WTC11 (cell line): ENCODE data around the gene PTPRN2. TPM values are rescaled to one million over a fixed set of nuclear protein-coding genes. Genes with fewer than 3 reads are reported as not detected.

Source experiments
- ATAC-seq: fragments of 200-7000 bp; cut with Tn5 transposase; 2 replicates; pipeline ENCODE4 v1.10.0; 2021; ENCODE audit warnings: mild to moderate bottlenecking, moderate library complexity
- CTCF ChIA-PET: fragments of 300-600 bp; sonication (Branson Sonifier 250); formaldehyde crosslinking; loops from one replicate; lab custom pipeline; 2021; ENCODE audit warnings: antibody characterized with exemption; lab: Charles Lee
- POLR2A ChIA-PET: fragments of 350-600 bp; sonication (Branson Sonifier 250); formaldehyde crosslinking; loops from one replicate; lab custom pipeline; 2021; ENCODE audit warnings: antibody characterized with exemption; lab: Charles Lee
- DNase-seq: peaks from one replicate; pipeline ENCODE4 v3.0.0; 2021; ENCODE audit warnings: low spot score
- H3K27ac Mint-ChIP-seq: 2 replicates; pipeline ENCODE4 v1.8.0; 2021; ENCODE audit warnings: mixed read lengths
- H3K27me3 Mint-ChIP-seq: 2 replicates; pipeline ENCODE4 v1.8.0; 2021; ENCODE audit warnings: low read depth, mild to moderate bottlenecking, moderate library complexity, mixed read lengths
- H3K36me3 Mint-ChIP-seq: 2 replicates; pipeline ENCODE4 v1.8.0; 2021; ENCODE audit warnings: mixed read lengths
- H3K4me1 Mint-ChIP-seq: 2 replicates; pipeline ENCODE4 v1.8.0; 2022; ENCODE audit warnings: mixed read lengths
- H3K4me3 Mint-ChIP-seq: 2 replicates; pipeline ENCODE4 v1.8.0; 2021; ENCODE audit warnings: mild to moderate bottlenecking, moderate library complexity, mixed read lengths
- H3K9me3 Mint-ChIP-seq: 2 replicates; pipeline ENCODE4 v1.8.0; 2021; ENCODE audit warnings: mixed read lengths
- ARID4B ChIP-seq: sonication (generic); formaldehyde crosslinking; IDR thresholded peaks from 2 replicates; pipeline ENCODE4 v1.8.0; 2023; ENCODE audit warnings: missing genetic modification reagents, mild to moderate bottlenecking, borderline replicate concordance
- ATF3 ChIP-seq: sonication (generic); formaldehyde crosslinking; conservative IDR thresholded peaks from 2 replicates; pipeline ENCODE4 v1.8.1; 2022; ENCODE audit warnings: mild to moderate bottlenecking, missing genetic modification reagents
- CBFB ChIP-seq: sonication (generic); formaldehyde crosslinking; IDR thresholded peaks from 2 replicates; pipeline ENCODE4 v1.8.1; 2022; ENCODE audit warnings: mild to moderate bottlenecking, low read depth, missing genetic modification reagents
- CREB1 ChIP-seq: sonication (generic); formaldehyde crosslinking; IDR thresholded peaks from 2 replicates; pipeline ENCODE4 v1.8.0; 2023; ENCODE audit warnings: mild to moderate bottlenecking, missing genetic modification reagents
- CREM ChIP-seq: sonication (generic); formaldehyde crosslinking; IDR thresholded peaks from 2 replicates; pipeline ENCODE4 v1.8.1; 2022; ENCODE audit warnings: mild to moderate bottlenecking, missing genetic modification reagents, moderate library complexity
- E2F4 ChIP-seq: sonication (generic); formaldehyde crosslinking; IDR thresholded peaks from 2 replicates; pipeline ENCODE4 v1.8.1; 2022; ENCODE audit warnings: low read depth, mild to moderate bottlenecking, moderate library complexity, missing genetic modification reagents, borderline replicate concordance
- ELF4 ChIP-seq: sonication (generic); formaldehyde crosslinking; IDR thresholded peaks from 2 replicates; pipeline ENCODE4 v1.8.1; 2022; ENCODE audit warnings: low read depth, mild to moderate bottlenecking, moderate library complexity, missing genetic modification reagents
- ESRRA ChIP-seq: sonication (generic); formaldehyde crosslinking; IDR thresholded peaks from 2 replicates; pipeline ENCODE4 v1.8.1; 2022; ENCODE audit warnings: mild to moderate bottlenecking, missing genetic modification reagents, borderline replicate concordance
- HMGXB4 ChIP-seq: sonication (generic); formaldehyde crosslinking; IDR thresholded peaks from 2 replicates; pipeline ENCODE4 v1.8.1; 2023; ENCODE audit warnings: mild to moderate bottlenecking, moderate library complexity, missing genetic modification reagents
- IRF1 ChIP-seq: sonication (generic); formaldehyde crosslinking; IDR thresholded peaks from 2 replicates; pipeline ENCODE4 v1.8.0; 2023; ENCODE audit warnings: missing genetic modification reagents
- USF2 ChIP-seq: sonication (generic); formaldehyde crosslinking; IDR thresholded peaks from 2 replicates; pipeline ENCODE4 v1.8.1; 2023; ENCODE audit warnings: mild to moderate bottlenecking, missing genetic modification reagents, moderate library complexity
- ZBTB21 ChIP-seq: sonication (generic); formaldehyde crosslinking; IDR thresholded peaks from 2 replicates; pipeline ENCODE4 v1.8.1; 2023; ENCODE audit warnings: mild to moderate bottlenecking, missing genetic modification reagents, borderline replicate concordance
- ZNF232 ChIP-seq: sonication (generic); formaldehyde crosslinking; IDR thresholded peaks from 2 replicates; pipeline ENCODE4 v1.8.0; 2022; ENCODE audit warnings: mild to moderate bottlenecking, missing genetic modification reagents
- ZNF281 ChIP-seq: sonication (generic); formaldehyde crosslinking; IDR thresholded peaks from 2 replicates; pipeline ENCODE4 v1.8.0; 2023; ENCODE audit warnings: mild to moderate bottlenecking, missing genetic modification reagents
- ZNF416 ChIP-seq: fragments of 250-450 bp; sonication (Bioruptor Pico); IDR thresholded peaks from 2 replicates; pipeline ENCODE4 v1.9.0; 2021; ENCODE audit warnings: mild to moderate bottlenecking, inconsistent platforms
- ZNF512 ChIP-seq: sonication (generic); formaldehyde crosslinking; IDR thresholded peaks from 2 replicates; pipeline ENCODE4 v1.8.1; 2022; ENCODE audit warnings: missing genetic modification reagents, borderline replicate concordance
- ZSCAN18 ChIP-seq: fragments of 250-450 bp; sonication (Bioruptor Pico); IDR thresholded peaks from 2 replicates; pipeline ENCODE4 v2.1.2; 2022; ENCODE audit warnings: mild to moderate bottlenecking, moderate library complexity
- total RNA-seq: library from RNA; stranded (reverse); gene quantifications from 3 replicates; pipeline ENCODE4 v1.2.3, GENCODE V29; 2021

Gene PTPRN2
- total RNA-seq, 1 experiment from 2014 or later: 4.7 TPM

- POLR2A ChIA-PET: no interaction called here
- H3K27me3 Mint-ChIP-seq: no peaks in the 10 kb centered on the region
- peaks cover 13% of the 10 kb centered on the region for H3K36me3 Mint-ChIP-seq
- TF ChIP-seq ZBTB21 (CRISPR knock-in tag): no peak
- TF ChIP-seq HMGXB4: no peak
- TF ChIP-seq ARID4B (CRISPR knock-in tag): no peak
- TF ChIP-seq CREM (CRISPR knock-in tag): no peak
- no peak for TF ChIP-seq ZNF232 (CRISPR knock-in tag)
- no peak for TF ChIP-seq ESRRA (CRISPR knock-in tag)
- TF ChIP-seq E2F4 (CRISPR knock-in tag): no peak
- TF ChIP-seq ATF3: no peak
- TF ChIP-seq ZNF281 (CRISPR knock-in tag): no peak
- no peak for TF ChIP-seq CREB1 (CRISPR knock-in tag)
- TF ChIP-seq IRF1 (CRISPR knock-in tag): no peak
- TF ChIP-seq ZSCAN18 (CRISPR knock-in tag): no peak
- no peak for TF ChIP-seq ELF4
- no peak for TF ChIP-seq CBFB (CRISPR knock-in tag)
- TF ChIP-seq USF2: no peak
- TF ChIP-seq ZNF512 (CRISPR knock-in tag): no peak
- TF ChIP-seq ZNF416: no peak
- TF ChIP-seq, all 79 proteins: peak for 0
- DNase-seq: no peak
- H3K4me3 Mint-ChIP-seq: no peak overlapping the region
- H3K4me1 Mint-ChIP-seq: no peaks in the 10 kb centered on the region
- H3K27ac Mint-ChIP-seq: no peak overlapping the region
- ATAC-seq: no peak
- H3K9me3 Mint-ChIP-seq: peaks cover 18% of the 10 kb centered on the region
- CTCF ChIA-PET: no interaction called here
Measured at GRCh38 chr7:157821959-157822687, 765.5 kb downstream of the PTPRN2 start.
